Measurements from ENCODE around the gene SMARCAL1.

The SMARCAL1 gene

GRCh38 chr2:216428618-216429350 lies 16.5 kb downstream of the SMARCAL1 start:
- DNase-seq: no peak

- no peak for DNase-seq
Measured at GRCh38 chr2:216429428-216429827, 17.1 kb downstream of the SMARCAL1 start.

DNA sequence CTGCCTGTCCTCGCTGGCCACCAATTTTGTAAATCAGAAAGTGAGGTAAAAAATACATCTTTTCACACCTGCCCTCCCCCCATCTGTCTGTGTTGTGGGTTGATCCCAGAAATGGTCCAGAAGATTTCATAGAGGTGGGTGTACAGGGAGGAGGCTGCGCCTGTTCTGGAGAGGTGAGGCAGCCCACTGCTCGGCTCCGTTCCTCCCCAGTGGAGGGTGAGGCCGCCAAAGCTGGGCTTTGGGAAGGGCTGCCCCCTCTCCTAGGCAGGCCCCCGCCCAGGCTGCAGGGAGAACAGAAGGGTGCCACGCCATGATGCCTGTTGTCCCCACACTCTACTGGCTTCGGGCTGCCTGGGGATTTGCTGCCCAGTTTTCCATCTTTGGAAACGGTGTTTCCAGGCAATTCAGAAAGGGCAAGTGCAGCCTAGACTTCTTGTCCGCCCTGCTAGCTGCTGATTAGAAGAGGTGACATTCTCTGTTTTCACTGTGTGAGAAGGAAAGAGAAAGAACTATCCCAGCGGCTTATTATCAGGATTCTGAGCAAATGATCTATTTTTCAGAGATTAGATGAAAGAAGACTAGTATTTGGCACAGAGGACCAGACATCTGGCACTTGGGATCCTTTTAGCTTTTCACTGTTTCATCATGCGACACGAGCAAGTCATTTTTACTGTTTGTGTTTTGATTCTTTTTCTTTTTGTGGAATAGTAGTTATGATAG lies 18.7 kb downstream of the SMARCAL1 start:
- DNase-seq: no peak

DNA sequence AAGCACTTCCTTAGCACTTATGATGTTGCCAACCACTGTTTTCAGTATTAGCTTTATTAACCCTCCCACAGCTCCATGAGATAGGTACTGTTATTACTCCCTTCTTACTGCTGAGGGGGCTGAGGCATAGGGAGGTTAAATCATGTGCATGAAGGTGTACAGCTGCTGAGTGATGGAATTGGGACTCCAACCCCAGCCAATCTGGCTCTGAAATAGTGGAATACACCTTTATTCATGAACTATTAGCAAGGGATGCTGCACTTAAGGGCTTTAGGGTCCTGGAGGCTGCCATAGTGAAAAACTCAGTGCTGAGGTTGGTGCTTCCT lies 19.2 kb downstream of the SMARCAL1 start:
- no peak for DNase-seq

GRCh38 chr2:216436383-216436782 lies 24.1 kb downstream of the SMARCAL1 start:
- DNase-seq: no peak

GRCh38 chr2:216441308-216442010 lies 29.2 kb downstream of the SMARCAL1 start:
- DNase-seq: no peak

- DNase-seq: no peak
Measured at GRCh38 chr2:216445501-216445900, 33.2 kb downstream of the SMARCAL1 start.

DNA sequence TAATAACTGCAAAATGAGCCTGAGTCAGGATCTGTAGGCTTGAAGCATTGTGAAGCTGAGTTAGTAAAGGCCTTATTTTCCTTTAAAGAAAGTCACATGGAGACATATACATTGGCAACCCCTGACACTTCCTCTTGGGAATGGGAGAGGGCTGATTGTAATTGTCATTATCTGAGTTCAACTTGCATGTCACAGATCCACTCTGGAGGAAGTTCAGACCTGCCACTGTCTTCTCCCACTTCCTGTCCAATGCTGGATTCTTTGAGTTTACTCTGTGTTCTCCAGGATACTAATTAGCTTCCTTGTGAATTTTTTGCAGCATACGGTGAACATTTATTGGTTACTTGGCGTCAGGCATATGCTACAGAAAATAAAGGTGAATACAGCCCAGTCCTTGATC lies 34.1 kb downstream of the SMARCAL1 start:
- DNase-seq: no peak

GRCh38 chr2:216447293-216447692 lies 35.0 kb downstream of the SMARCAL1 start:
- no peak for DNase-seq

DNA sequence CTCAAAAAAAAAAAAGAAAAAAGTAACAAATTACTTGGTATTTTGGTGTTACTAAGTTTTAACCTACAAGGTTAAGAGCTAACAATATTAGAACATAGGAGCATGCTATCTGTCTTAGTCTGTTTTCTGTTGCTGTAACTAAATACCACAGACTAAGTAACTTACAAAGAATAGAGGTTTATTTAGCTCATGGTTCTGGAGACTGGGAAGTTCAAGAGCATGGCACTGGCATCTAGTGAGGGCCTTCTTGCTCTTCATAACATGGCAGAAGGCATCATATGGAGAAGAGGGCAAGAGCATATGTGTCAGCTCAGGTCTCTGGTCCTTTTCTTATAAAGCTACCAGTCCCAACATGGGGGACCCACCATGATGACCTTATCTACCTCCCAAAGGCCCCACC lies 36.5 kb downstream of the SMARCAL1 start:
- no peak for DNase-seq

DNA sequence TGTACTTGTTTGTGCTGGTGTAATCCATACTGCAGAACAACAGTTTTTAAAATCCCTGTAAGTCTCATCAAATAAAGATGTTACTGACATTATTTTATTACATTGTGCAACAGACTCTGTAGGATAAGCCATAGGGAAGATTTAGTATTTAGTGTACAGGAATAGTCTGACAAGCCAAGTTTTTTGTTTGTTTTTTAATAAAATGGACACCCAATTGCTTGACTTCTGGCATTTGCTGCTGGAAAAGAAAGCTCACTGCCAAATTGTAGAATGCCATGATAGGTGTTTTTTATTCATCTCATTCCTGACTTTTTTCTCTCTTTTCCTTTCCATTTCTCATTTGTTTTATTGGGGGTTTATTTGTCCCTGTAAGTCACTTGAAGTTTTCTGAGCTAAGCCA lies 38.1 kb downstream of the SMARCAL1 start:
- DNase-seq: no peak

- no peak for DNase-seq
Measured at GRCh38 chr2:216450784-216451183, 38.5 kb downstream of the SMARCAL1 start.

GRCh38 chr2:216453955-216454614 lies 41.8 kb downstream of the SMARCAL1 start:
- DNase-seq: no peak

DNA sequence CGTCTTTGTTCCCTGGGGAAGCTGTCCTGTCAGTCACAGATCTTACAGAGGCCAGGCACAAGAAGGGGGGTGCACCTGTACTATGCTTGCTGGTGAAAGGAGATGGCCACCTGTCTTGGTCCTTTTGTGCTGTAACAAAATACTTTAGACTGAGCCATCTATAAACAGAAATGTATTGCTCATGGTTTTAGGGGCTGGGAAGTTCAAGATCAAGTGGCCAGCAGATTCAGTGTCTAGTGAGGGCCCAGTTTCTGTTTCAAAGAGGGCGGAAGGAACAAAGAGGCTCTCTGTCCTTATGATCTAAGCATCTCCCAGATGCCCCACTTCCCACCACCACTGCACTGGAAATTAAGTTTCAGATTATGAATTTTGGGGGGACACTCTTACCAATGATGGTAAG lies 50.9 kb downstream of the SMARCAL1 start:
- DNase-seq: no peak

- DNase-seq: no peak
Measured at GRCh38 chr2:216464104-216464720, 51.9 kb downstream of the SMARCAL1 start.

DNA sequence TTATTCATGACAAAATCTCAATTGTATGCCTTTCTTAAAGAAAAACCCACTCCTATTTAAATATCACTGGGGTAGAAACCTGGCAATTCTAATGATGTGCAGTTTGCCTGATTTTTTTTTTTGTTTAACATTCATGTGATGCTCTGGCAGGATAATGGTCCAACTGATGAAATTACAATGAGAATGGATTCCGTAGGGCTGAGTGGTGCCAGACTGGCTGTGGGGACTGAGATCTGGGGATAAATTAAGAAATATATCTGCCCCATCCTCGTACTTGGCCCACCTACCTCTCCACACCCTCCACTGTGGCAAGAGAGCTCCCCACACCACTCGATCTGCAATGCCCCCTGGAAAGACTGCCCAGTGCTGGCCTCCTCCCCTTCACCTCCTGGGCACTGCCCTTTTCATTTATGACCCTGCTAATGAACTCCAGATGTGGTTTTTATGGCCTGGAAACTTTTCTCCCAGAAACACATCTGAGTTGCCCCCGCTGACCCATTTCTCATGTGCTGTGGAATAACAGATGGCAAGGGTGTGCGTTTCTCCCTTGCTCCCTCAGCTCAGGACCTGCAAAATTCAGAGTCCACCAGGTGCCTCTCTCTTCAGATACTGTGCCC lies 53.4 kb downstream of the SMARCAL1 start:
- DNase-seq: no peak

DNA sequence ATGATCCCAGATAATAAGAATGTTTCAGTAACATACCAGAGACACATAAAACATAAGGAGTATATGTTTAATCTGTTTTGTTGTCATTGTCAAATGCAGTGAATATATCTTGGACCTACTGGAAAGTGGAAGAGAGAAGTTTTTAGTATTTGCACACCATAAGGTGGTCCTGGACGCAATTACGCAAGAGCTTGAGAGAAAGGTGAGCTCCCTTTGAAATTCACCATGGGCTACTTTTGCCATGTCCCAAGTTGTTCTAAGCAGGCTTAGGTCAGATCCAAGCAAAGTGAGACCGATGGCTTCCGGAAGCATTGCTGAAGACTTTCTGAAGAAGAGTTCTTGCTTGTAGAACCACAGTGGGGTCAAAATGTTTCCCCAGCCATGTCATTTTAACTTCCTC lies 55.6 kb downstream of the SMARCAL1 start:
- no peak for DNase-seq

DNA sequence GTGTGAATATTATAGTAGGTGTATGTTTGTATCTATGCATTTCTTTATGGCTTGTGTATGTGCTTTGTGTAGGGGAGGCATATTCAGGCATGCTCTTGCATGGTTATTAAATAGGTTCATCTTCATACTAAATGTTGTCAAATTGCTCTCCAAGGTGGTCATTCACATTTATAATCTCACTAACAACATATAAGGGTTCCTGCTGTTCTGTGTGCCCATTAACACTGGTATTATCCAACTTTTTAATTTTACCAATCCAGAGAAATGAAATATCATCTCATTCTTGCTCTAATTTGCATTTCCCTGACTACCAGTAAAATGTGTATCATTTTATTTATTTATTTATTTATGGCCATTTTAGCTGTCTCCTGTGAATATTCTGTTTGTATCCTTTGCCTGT lies 57.4 kb downstream of the SMARCAL1 start:
- no peak for DNase-seq

- DNase-seq: no peak
Measured at GRCh38 chr2:216473187-216473586, 60.9 kb downstream of the SMARCAL1 start.

DNA sequence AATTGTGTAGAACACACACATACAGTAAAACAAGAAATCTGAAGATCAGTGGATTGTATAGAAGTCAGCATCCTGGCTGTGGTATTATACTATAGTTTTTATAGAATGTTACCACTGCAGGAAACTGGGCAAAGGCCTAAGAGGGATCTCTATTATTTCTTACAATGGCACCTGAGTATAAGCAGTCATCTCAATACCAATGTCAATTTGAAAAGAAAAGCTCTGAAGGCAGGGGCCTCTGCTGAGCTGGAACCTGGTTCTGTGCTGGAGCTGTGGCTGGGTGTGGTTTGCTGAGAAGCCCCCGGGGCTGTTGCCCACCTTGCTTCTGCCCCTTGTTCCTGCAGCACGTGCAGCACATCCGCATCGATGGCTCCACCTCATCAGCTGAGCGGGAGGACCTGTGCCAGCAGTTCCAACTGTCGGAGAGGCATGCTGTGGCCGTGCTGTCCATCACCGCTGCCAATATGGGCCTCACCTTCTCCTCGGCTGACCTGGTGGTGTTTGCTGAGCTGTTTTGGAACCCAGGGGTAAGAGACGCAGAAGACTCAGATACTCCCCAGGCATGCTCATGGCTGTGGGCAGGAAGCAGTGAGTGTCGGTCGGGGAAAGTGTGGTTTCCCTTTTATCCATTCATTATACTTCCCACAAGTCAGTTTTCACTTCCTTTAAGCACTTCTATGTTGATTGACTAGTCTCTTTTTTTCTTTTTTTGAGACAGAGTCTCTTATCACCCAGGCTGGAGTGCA lies 62.8 kb downstream of the SMARCAL1 start:
- peak; percentile 61 for DNase-seq

- DNase-seq: no peak
Measured at GRCh38 chr2:216475767-216476166, 63.5 kb downstream of the SMARCAL1 start.
